Stimulated activated CD4-positive, alpha-beta T cell treated with anti-CD3 and anti-CD28 coated beads, Interleukin-4, amount 100 ng/mL, for 1 hour (primary cell): ENCODE results near the gene IER2.
"Not testable (repeated sequence)": the region's sequence is repeated elsewhere in the genome, so short reads cannot be mapped to it uniquely, and the experiment has no call there.

Source experiments
- DNase-seq: peaks from one replicate; pipeline ENCODE4 v3.0.0-alpha.2; 2020

The IER2 gene

GRCh38 chr19:13165162-13165997 is 15.2 kb downstream of the IER2 start:
- no peak for DNase-seq

- not testable (repeated sequence) for DNase-seq
Observed at GRCh38 chr19:13166151-13166550, 15.9 kb downstream of the IER2 start.

- no peak for DNase-seq
Observed at GRCh38 chr19:13169769-13170168, 19.6 kb downstream of the IER2 start.

GRCh38 chr19:13171146-13171545 is 20.9 kb downstream of the IER2 start:
- no peak for DNase-seq

GRCh38 chr19:13172346-13173138 is 22.3 kb downstream of the IER2 start:
- peak; percentile 82 for DNase-seq

GRCh38 chr19:13173139-13173737 is 23.0 kb downstream of the IER2 start:
- no peak for DNase-seq

GRCh38 chr19:13176345-13176744 is 26.1 kb downstream of the IER2 start:
- no peak for DNase-seq

- DNase-seq: not testable (repeated sequence)
Observed at GRCh38 chr19:13177584-13177983, 27.4 kb downstream of the IER2 start.

GRCh38 chr19:13178291-13178690 is 28.1 kb downstream of the IER2 start:
- not testable (repeated sequence) for DNase-seq

GRCh38 chr19:13181747-13182388 is 31.7 kb downstream of the IER2 start:
- DNase-seq: peak; percentile 29

GRCh38 chr19:13184926-13185325 is 34.7 kb downstream of the IER2 start:
- DNase-seq: not testable (repeated sequence)

GRCh38 chr19:13185763-13186657 is 35.8 kb downstream of the IER2 start:
- not testable (repeated sequence) for DNase-seq

- DNase-seq: not testable (repeated sequence)
Observed at GRCh38 chr19:13186688-13187087, 36.5 kb downstream of the IER2 start.

GRCh38 chr19:13187419-13187818 is 37.2 kb downstream of the IER2 start:
- DNase-seq: no peak

GRCh38 chr19:13189600-13189999 is 39.4 kb downstream of the IER2 start:
- DNase-seq: no peak

- DNase-seq: no peak
Observed at GRCh38 chr19:13190781-13191540, 40.8 kb downstream of the IER2 start.

- peak; percentile 63 for DNase-seq
Observed at GRCh38 chr19:13195678-13196077, 45.5 kb downstream of the IER2 start.

GRCh38 chr19:13198634-13199033 is 48.4 kb downstream of the IER2 start:
- no peak for DNase-seq

- not testable (repeated sequence) for DNase-seq
Observed at GRCh38 chr19:13202112-13202511, 51.9 kb downstream of the IER2 start.
